ENCODE measurements around the gene SORCS1.

DNA sequence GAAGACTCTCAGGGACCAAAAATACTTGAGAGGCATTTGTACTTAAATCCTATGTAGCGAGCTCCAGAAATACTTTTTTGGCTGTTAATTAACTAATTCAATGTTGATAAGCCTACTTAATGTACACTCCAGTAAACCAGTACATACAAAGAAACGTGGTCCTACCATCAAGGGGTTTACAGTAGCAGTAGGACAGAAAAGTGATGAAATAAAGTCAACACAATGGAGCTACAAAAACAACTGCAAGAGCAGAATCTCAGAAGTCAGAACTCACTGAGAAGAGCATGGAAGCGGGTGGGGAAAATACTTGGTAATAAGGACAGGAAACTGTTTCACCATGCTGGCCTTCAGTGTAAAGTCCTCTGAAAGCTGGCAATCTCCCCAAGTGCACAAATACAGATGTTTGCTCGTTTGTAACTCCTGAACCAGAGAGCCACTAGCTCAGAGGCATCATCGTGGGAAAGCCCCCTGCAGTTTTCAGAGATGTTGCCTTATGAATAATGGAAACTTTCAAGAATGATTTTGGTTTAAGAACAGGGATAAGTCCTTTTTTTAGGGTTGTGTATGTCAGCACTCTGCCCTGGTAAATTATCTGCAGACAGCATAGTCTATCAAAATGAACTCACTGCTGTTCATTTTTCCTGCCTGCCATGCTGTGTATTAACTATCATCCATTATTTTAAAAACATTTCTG is 233.2 kb downstream of the SORCS1 start:
- TF ChIP-seq, protein P1, sequence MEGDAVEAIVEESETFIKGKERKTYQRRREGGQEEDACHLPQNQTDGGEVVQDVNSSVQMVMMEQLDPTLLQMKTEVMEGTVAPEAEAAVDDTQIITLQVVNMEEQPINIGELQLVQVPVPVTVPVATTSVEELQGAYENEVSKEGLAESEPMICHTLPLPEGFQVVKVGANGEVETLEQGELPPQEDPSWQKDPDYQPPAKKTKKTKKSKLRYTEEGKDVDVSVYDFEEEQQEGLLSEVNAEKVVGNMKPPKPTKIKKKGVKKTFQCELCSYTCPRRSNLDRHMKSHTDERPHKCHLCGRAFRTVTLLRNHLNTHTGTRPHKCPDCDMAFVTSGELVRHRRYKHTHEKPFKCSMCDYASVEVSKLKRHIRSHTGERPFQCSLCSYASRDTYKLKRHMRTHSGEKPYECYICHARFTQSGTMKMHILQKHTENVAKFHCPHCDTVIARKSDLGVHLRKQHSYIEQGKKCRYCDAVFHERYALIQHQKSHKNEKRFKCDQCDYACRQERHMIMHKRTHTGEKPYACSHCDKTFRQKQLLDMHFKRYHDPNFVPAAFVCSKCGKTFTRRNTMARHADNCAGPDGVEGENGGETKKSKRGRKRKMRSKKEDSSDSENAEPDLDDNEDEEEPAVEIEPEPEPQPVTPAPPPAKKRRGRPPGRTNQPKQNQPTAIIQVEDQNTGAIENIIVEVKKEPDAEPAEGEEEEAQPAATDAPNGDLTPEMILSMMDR (IDR thresholded peaks at IDR 0.05): no peak
- no peak for TF ChIP-seq ZFX (IDR thresholded peaks at IDR 0.05; ENCODE audit: borderline replicate concordance)
